Ishikawa (cell line): ENCODE results near the gene JAG2.

ENCODE experiments used
- CREB1 ChIP-seq: IDR thresholded peaks from 2 replicates; pipeline ENCODE4 v1.6.1; 2012; ENCODE audit warnings: low read depth
- EP300 ChIP-seq: IDR thresholded peaks from 2 replicates; pipeline ENCODE4 v1.6.1; 2012; ENCODE audit warnings: borderline replicate concordance
- TEAD4 ChIP-seq: IDR thresholded peaks from 2 replicates; pipeline ENCODE4 v1.6.1; 2012
- TF ChIP-seq, protein P1 (sequence below): IDR thresholded peaks from 2 replicates; pipeline ENCODE4 v1.6.1; 2012; ENCODE audit warnings: low read depth, mild to moderate bottlenecking

DNA sequence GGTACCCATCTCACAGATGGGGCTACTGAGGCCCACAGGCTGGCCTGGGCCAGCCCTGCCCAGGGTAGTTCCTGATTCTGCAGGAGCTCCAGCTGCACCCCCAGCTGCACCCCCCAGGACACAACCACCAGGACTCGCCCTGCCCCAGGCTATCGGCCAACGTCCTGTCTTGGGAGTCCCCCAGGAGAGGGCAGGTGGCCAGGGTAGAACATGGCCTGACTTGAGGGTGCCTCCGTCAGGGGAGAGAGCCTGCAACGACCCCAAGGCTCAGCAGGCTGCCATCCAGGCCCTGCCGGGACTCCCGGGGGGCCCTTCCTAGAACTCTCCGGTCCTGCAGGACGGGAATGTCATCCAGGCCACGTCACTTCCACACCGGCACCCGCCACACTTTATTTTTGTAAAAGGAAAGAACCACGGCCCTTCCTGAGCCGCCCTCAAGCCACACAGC, 15.8 kb downstream of the JAG2 start:
- no peak for TF ChIP-seq CREB1
- TF ChIP-seq TEAD4 = no peak
- TF ChIP-seq EP300 = no peak
- TF ChIP-seq, protein P1, sequence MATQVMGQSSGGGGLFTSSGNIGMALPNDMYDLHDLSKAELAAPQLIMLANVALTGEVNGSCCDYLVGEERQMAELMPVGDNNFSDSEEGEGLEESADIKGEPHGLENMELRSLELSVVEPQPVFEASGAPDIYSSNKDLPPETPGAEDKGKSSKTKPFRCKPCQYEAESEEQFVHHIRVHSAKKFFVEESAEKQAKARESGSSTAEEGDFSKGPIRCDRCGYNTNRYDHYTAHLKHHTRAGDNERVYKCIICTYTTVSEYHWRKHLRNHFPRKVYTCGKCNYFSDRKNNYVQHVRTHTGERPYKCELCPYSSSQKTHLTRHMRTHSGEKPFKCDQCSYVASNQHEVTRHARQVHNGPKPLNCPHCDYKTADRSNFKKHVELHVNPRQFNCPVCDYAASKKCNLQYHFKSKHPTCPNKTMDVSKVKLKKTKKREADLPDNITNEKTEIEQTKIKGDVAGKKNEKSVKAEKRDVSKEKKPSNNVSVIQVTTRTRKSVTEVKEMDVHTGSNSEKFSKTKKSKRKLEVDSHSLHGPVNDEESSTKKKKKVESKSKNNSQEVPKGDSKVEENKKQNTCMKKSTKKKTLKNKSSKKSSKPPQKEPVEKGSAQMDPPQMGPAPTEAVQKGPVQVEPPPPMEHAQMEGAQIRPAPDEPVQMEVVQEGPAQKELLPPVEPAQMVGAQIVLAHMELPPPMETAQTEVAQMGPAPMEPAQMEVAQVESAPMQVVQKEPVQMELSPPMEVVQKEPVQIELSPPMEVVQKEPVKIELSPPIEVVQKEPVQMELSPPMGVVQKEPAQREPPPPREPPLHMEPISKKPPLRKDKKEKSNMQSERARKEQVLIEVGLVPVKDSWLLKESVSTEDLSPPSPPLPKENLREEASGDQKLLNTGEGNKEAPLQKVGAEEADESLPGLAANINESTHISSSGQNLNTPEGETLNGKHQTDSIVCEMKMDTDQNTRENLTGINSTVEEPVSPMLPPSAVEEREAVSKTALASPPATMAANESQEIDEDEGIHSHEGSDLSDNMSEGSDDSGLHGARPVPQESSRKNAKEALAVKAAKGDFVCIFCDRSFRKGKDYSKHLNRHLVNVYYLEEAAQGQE = no peak
